Measurements from ENCODE around the gene NUMBL.

NUMBL gene

GRCh38 chr19:40716031-40716481 is 25.6 kb upstream of the NUMBL start:
- DNase-seq (ENCODE audit: low spot score) = peak; percentile 22

- peak; percentile 97 for DNase-seq (ENCODE audit: low spot score)
Observed at GRCh38 chr19:40714441-40715299, 24.2 kb upstream of the NUMBL start.

- DNase-seq (ENCODE audit: low spot score) = no peak
Observed at GRCh38 chr19:40713939-40714338, 23.5 kb upstream of the NUMBL start.

GRCh38 chr19:40709817-40710216 is 19.4 kb upstream of the NUMBL start:
- no peak for DNase-seq (ENCODE audit: low spot score)

- no peak for DNase-seq (ENCODE audit: low spot score)
Observed at GRCh38 chr19:40707615-40708014, 17.2 kb upstream of the NUMBL start.

GRCh38 chr19:40705950-40706619 is 15.6 kb upstream of the NUMBL start:
- DNase-seq (ENCODE audit: low spot score) = no peak

GRCh38 chr19:40705362-40705651 is 14.9 kb upstream of the NUMBL start:
- DNase-seq (ENCODE audit: low spot score) = no peak

GRCh38 chr19:40704491-40705361 is 14.3 kb upstream of the NUMBL start:
- DNase-seq (ENCODE audit: low spot score) = no peak

- no peak for DNase-seq (ENCODE audit: low spot score)
Observed at GRCh38 chr19:40703029-40703755, 12.7 kb upstream of the NUMBL start.

GRCh38 chr19:40702337-40703012 is 12.0 kb upstream of the NUMBL start:
- no peak for DNase-seq (ENCODE audit: low spot score)

- no peak for DNase-seq (ENCODE audit: low spot score)
Observed at GRCh38 chr19:40701758-40702157, 11.3 kb upstream of the NUMBL start.

- no peak for DNase-seq (ENCODE audit: low spot score)
Observed at GRCh38 chr19:40700083-40700482, 9.6 kb upstream of the NUMBL start.

- DNase-seq (ENCODE audit: low spot score) = no peak
Observed at GRCh38 chr19:40697007-40697406, 6.6 kb upstream of the NUMBL start.

- DNase-seq (ENCODE audit: low spot score) = no peak
Observed at GRCh38 chr19:40695881-40696280, 5.4 kb upstream of the NUMBL start.

- DNase-seq (ENCODE audit: low spot score) = no peak
Observed at GRCh38 chr19:40693896-40694295, 3.4 kb upstream of the NUMBL start.

GRCh38 chr19:40693150-40693788 is 2.8 kb upstream of the NUMBL start:
- no peak for DNase-seq (ENCODE audit: low spot score)

GRCh38 chr19:40692212-40692551 is 1.7 kb upstream of the NUMBL start:
- DNase-seq (ENCODE audit: low spot score) = no peak

GRCh38 chr19:40691421-40692211 is 1.2 kb upstream of the NUMBL start:
- no peak for DNase-seq (ENCODE audit: low spot score)

GRCh38 chr19:40690693-40691420 is 406 bp upstream of the NUMBL start:
- DNase-seq (ENCODE audit: low spot score) = peak; percentile 87
